Mucosa of stomach (tissue), 1 donor: Measurements from ENCODE around the gene GRHL3.

Experiments
- H3K27me3 ChIP-seq: one replicate; pipeline ENCODE4 v1.7.0; 2013; ENCODE audit warnings: mild to moderate bottlenecking, low read length; ENCODE audit not compliant: control insufficient read depth, insufficient read depth
- H3K36me3 ChIP-seq: one replicate; pipeline ENCODE4 v1.7.0; 2013; ENCODE audit warnings: low read length; ENCODE audit not compliant: control insufficient read depth, insufficient read depth
- H3K4me1 ChIP-seq: one replicate; pipeline ENCODE4 v1.7.0; 2013; ENCODE audit warnings: mild to moderate bottlenecking, low read length; ENCODE audit not compliant: control insufficient read depth, insufficient read depth
- H3K4me3 ChIP-seq: one replicate; pipeline ENCODE4 v1.7.0; 2013; ENCODE audit warnings: low read length
- H3K9ac ChIP-seq: one replicate; pipeline ENCODE4 v1.7.0; 2013; ENCODE audit warnings: mild to moderate bottlenecking, low read length, moderate library complexity
- H3K9me3 ChIP-seq: one replicate; pipeline ENCODE4 v1.7.0; 2013; ENCODE audit warnings: mild to moderate bottlenecking, low read length, moderate library complexity; ENCODE audit not compliant: control insufficient read depth
- donor health status: Pancreatic carcinoma.

GRHL3 gene

GRCh38 chr1:24309762-24310485 is 9.2 kb upstream of the GRHL3 start:
- Histone ChIP-seq H3K9ac (no peak overlapping the region), H3K36me3 (no peaks in the 10 kb centered on the region), H3K27me3 (no peaks in the 10 kb centered on the region), H3K4me1 (peaks cover 10% of the 10 kb centered on the region), H3K9me3 (no peaks in the 10 kb centered on the region), H3K4me3 (no peak overlapping the region)

GRCh38 chr1:24311234-24311633 is 7.9 kb upstream of the GRHL3 start:
- Histone ChIP-seq H3K4me3 (no peak overlapping the region), H3K36me3 (no peaks in the 10 kb centered on the region), H3K27me3 (no peaks in the 10 kb centered on the region), H3K9me3 (no peaks in the 10 kb centered on the region), H3K4me1 (peaks cover 10% of the 10 kb centered on the region), H3K9ac (no peak overlapping the region)

DNA sequence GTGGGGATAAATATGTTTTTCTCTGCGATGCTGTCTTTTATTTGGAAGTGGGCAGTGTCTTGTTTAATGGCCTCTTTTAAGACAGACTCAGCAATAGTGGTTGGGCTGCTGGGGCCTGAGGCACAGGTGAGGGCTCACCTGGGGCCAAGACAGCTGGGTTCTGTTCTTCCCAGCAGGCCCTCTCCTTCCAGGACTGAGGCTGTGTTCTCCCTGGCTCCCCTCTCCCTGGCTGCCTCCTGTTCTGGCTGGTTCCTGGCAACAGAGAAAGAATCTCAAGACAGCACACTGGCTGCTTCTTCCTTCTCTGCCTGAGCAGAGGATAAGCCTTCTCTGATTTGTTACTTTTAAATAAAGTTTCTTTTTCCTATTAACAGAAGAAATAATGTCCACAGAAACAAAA is 7.4 kb upstream of the GRHL3 start:
- Histone ChIP-seq H3K9me3 (no peaks in the 10 kb centered on the region), H3K27me3 (no peaks in the 10 kb centered on the region), H3K4me1 (peaks cover 10% of the 10 kb centered on the region), H3K36me3 (no peaks in the 10 kb centered on the region), H3K4me3 (no peak overlapping the region), H3K9ac (no peak overlapping the region)

DNA sequence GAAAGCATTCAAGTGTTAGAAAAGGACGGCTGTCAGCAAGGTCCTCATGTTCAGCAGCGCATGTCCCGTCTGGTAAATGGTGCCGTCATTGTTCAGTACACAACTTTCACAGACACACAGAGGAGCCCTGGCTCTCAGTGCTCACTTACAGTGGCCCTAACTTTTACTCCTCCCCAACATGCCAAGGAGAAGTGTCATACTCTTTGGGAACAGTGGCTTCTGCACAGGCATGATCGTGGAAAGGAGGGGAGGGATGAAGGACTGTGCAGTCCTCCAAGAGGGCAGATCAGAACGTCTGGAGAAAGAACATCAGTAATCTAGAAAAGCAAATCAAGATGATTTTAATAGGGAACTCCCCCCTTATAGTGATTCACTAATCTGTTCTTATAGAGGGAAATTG is 3.8 kb upstream of the GRHL3 start:
- Histone ChIP-seq H3K4me3 (no peak overlapping the region), H3K27me3 (no peaks in the 10 kb centered on the region), H3K4me1 (peaks cover 31% of the 10 kb centered on the region), H3K9me3 (no peaks in the 10 kb centered on the region), H3K9ac (no peak overlapping the region), H3K36me3 (no peaks in the 10 kb centered on the region)

DNA sequence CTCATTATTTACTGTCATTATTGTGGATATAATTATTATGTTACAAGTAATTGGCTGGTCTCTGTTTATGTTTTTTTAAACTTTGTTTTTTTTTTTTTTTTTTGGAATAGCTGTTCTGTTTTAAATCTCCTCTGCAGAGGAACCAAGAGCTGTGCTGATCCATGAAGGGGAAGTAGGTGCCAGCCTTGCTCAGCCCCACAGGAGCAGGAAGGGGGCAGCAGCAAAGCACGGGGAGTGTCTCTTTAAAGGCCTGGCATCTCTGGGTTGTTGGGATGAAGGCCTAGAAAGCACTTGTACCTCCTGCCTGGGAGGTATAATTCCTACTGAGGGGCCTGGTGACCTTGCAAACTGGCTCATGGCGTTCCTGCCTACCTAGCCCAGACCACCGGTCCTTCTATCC is 2.5 kb upstream of the GRHL3 start:
- no peak overlapping the region for H3K4me3 ChIP-seq
- H3K4me1 ChIP-seq: peaks cover 33% of the 10 kb centered on the region
- H3K9ac ChIP-seq: no peak overlapping the region
- H3K36me3 ChIP-seq: no peaks in the 10 kb centered on the region
- no peaks in the 10 kb centered on the region for H3K9me3 ChIP-seq
- H3K27me3 ChIP-seq: no peaks in the 10 kb centered on the region

GRCh38 chr1:24317081-24317480 is 2.1 kb upstream of the GRHL3 start:
- no peaks in the 10 kb centered on the region for H3K36me3 ChIP-seq
- no peaks in the 10 kb centered on the region for H3K27me3 ChIP-seq
- peaks cover 33% of the 10 kb centered on the region for H3K4me1 ChIP-seq
- H3K9ac ChIP-seq: no peak overlapping the region
- H3K9me3 ChIP-seq: no peaks in the 10 kb centered on the region
- no peak overlapping the region for H3K4me3 ChIP-seq

DNA sequence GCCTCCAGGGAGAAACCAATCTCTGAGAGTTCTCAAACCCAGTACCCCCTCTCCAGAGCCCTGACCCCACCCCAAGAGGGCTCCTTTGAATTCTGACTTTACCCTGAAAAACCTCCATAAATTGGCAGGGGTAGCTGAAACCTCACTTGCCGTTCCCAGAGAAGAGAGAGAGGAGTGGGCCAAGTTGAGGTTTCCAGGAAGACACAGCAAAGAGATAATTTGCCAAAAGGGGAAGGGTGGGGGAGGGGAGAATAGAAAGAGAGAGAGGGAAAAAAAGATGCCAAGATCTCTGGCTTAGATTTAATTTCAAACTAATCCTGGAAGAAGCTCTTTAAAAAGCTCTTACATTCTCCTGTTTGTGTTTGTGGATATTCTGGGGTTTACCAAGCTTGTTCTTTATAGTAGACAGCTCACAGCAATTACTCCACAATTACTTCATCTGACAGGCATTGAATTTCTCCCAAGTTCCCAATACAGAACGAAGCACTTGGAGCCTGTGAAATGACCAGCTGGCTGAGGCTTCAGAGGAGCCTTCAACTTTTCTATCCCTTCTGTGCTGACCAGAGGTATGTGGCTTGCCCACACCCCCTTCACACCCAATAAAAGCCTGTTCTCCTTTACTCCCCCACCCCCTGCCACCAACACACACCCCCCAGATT is 1.1 kb upstream of the GRHL3 start:
- H3K36me3 ChIP-seq: no peaks in the 10 kb centered on the region
- no peaks in the 10 kb centered on the region for H3K9me3 ChIP-seq
- H3K27me3 ChIP-seq: no peaks in the 10 kb centered on the region
- peaks cover 40% of the 10 kb centered on the region for H3K4me1 ChIP-seq
- H3K9ac ChIP-seq: no peak overlapping the region
- no peak overlapping the region for H3K4me3 ChIP-seq

- Histone ChIP-seq H3K36me3 (no peaks in the 10 kb centered on the region), H3K9me3 (no peaks in the 10 kb centered on the region), H3K27me3 (no peaks in the 10 kb centered on the region), H3K9ac (no peak overlapping the region), H3K4me1 (peaks cover 41% of the 10 kb centered on the region), H3K4me3 (no peak overlapping the region)
These were observed 394 bp upstream of the GRHL3 start for GRCh38 chr1:24318615-24319311.

GRCh38 chr1:24319962-24320361 is 805 bp downstream of the GRHL3 start:
- Histone ChIP-seq H3K27me3 (no peaks in the 10 kb centered on the region), H3K9ac (peak overlapping the region; percentile 32), H3K36me3 (no peaks in the 10 kb centered on the region), H3K4me3 (no peak overlapping the region), H3K9me3 (no peaks in the 10 kb centered on the region), H3K4me1 (peaks cover 47% of the 10 kb centered on the region)

DNA sequence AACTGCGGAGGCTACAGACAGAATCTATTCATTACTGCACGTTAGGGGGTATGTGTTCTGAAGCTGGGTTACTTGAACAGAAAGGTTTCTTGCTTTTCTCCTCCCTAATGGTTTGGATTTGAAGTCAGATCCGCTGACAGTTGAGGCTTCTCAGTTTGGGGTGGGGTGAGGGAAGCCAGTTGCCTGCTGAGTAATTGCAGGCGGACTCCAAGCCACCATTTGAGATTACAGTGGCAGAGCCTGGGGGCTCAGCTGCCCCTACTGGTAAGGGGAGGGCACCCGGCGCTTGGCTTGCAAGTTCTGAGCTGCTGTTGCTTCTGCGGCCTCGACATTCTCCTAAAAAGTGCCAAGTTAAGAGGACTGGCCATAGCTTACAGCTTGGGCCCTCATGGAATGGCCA is 2.0 kb downstream of the GRHL3 start:
- no peaks in the 10 kb centered on the region for H3K27me3 ChIP-seq
- H3K4me1 ChIP-seq: peaks cover 55% of the 10 kb centered on the region
- H3K9me3 ChIP-seq: no peaks in the 10 kb centered on the region
- no peaks in the 10 kb centered on the region for H3K36me3 ChIP-seq
- peak overlapping the region; percentile 35 for H3K4me3 ChIP-seq
- peak overlapping the region; percentile 83 for H3K9ac ChIP-seq

DNA sequence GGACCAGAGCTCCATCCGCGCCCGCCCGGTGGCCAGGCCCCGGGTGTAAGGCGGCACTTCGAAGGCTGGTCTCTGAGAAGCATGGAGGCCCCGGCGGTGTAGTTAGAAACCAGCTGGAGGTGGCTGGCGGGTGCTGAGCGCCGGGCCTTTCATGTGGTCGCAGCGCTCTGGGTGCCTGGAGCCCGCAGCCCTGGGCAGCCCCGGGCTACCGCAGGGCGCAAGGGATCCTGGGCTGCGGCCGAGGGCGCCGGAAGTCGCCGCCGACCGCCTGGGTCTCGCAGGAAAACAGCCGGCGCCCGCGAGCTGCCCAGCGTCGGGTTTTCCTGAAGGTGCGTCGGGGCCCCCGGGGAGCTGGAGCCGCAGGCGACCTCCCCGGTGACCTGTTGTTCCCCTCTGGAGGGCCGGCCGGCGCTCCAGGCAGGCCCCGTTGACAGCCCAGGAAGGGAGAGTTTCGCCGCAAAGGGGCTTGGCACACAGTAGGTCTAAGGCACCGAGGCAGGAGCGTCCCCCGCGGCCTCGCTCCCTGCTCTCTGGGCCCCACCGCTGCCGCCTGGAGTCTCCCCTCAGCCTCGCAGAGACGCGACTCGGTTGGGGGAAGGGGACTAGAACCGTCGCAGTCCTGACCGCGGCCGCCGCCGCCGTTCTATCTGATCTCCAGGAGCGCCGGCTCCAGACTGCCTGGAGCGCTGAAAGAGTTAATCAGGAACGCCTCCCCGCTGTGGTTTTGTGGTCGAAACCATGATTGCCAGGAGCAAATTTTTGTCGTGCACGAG is 2.7 kb downstream of the GRHL3 start:
- Histone ChIP-seq H3K36me3 (no peaks in the 10 kb centered on the region), H3K4me1 (peaks cover 55% of the 10 kb centered on the region), H3K27me3 (no peaks in the 10 kb centered on the region), H3K9me3 (no peaks in the 10 kb centered on the region), H3K4me3 (peak overlapping the region; percentile 35), H3K9ac (peak overlapping the region; percentile 83)
